Keratinocyte (primary cell): ENCODE data around the gene RAB11FIP2. TPM values are rescaled to one million over a fixed set of nuclear protein-coding genes. Genes with fewer than 3 reads are reported as not detected.

Source experiments
- DNase-seq: peaks from one replicate; pipeline ENCODE4 v3.0.0-alpha.2; 2011; ENCODE audit warnings: low read depth, missing footprints, low spot score
- FAIRE-seq: peaks from 2 replicates; lab custom pipeline; 2011; peaks lifted over from hg19 to GRCh38; lab: Jason Lieb, UNC
- H2AFZ ChIP-seq: 2 replicates; pipeline ENCODE4 v1.6.0; 2012; ENCODE audit warnings: low read length, control low read depth, inconsistent platforms; ENCODE audit not compliant: control insufficient read depth
- H3K27ac ChIP-seq: 2 replicates; pipeline ENCODE4 v1.5.1; 2011; ENCODE audit warnings: low read length; ENCODE audit not compliant: control insufficient read depth, insufficient read depth
- H3K27me3 ChIP-seq: 3 replicates; pipeline ENCODE4 v1.6.0; 2011; ENCODE audit warnings: low read length; ENCODE audit not compliant: control insufficient read depth, insufficient read depth; ENCODE audit errors: extremely low read depth
- H3K36me3 ChIP-seq, 2 experiments: 2 replicates in 1 of 2; 3 replicates in 1 of 2; pipeline ENCODE4 v1.5.1; 2011; ENCODE audit warnings: low read length in 2 of 2, mild to moderate bottlenecking in 1 of 2; ENCODE audit not compliant: control insufficient read depth in 2 of 2, insufficient read depth in 2 of 2; ENCODE audit errors: extremely low read depth in 1 of 2
- H3K4me1 ChIP-seq: 3 replicates; pipeline ENCODE4 v1.5.1; 2011; ENCODE audit warnings: low read length; ENCODE audit not compliant: control insufficient read depth, insufficient read depth; ENCODE audit errors: extremely low read depth
- H3K4me2 ChIP-seq: 3 replicates; pipeline ENCODE4 v1.6.0; 2011; ENCODE audit warnings: low read depth, low read length; ENCODE audit not compliant: control insufficient read depth, insufficient read depth; ENCODE audit errors: extremely low read depth
- H3K4me3 ChIP-seq, 3 experiments: fragments of 200-600 bp in 1 of 3; sonication (generic) in 1 of 3; 2 replicates in 2 of 3; 3 replicates in 1 of 3; pipeline ENCODE4 v1.5.1; 2011 to 2016; ENCODE audit warnings: low read length in 3 of 3, mild to moderate bottlenecking in 3 of 3, control low read depth in 2 of 3, inconsistent platforms in 1 of 3, low read depth in 1 of 3, mixed read lengths in 1 of 3, mixed run types in 1 of 3, moderate library complexity in 1 of 3; ENCODE audit not compliant: control insufficient read depth in 2 of 3, insufficient read depth in 2 of 3; ENCODE audit errors: extremely low read depth in 1 of 3
- H3K79me2 ChIP-seq: 2 replicates; pipeline ENCODE4 v1.6.0; 2012; ENCODE audit warnings: low read length; ENCODE audit not compliant: control insufficient read depth, insufficient read depth
- H3K9ac ChIP-seq: 3 replicates; pipeline ENCODE4 v1.6.0; 2011; ENCODE audit warnings: low read length; ENCODE audit not compliant: control insufficient read depth, insufficient read depth; ENCODE audit errors: extremely low read depth
- H3K9me1 ChIP-seq: 3 replicates; pipeline ENCODE4 v1.6.0; 2011; ENCODE audit warnings: low read length; ENCODE audit not compliant: control insufficient read depth, insufficient read depth; ENCODE audit errors: extremely low read depth
- H3K9me3 ChIP-seq: 2 replicates; pipeline ENCODE4 v1.5.1; 2012; ENCODE audit warnings: low read depth, low read length; ENCODE audit not compliant: control insufficient read depth
- H4K20me1 ChIP-seq: 3 replicates; pipeline ENCODE4 v1.6.0; 2011; ENCODE audit warnings: low read length; ENCODE audit not compliant: control insufficient read depth, insufficient read depth; ENCODE audit errors: extremely low read depth
- CTCF ChIP-seq, 3 experiments: IDR thresholded peaks in 1 of 3; conservative IDR thresholded peaks in 1 of 3; optimal IDR thresholded peaks in 1 of 3; 2 replicates in 2 of 3; 3 replicates in 1 of 3; pipeline versions ENCODE3 to v1.5.1; 2011; ENCODE audit warnings: low read length in 3 of 3, mild to moderate bottlenecking in 3 of 3, moderate library complexity in 2 of 3, control low read depth in 1 of 3, inconsistent platforms in 1 of 3; ENCODE audit not compliant: insufficient read depth in 2 of 3; ENCODE audit errors: extremely low read depth in 1 of 3
- EZH2 ChIP-seq: IDR thresholded peaks from one replicate; pipeline ENCODE4 v1.6.1; 2012; ENCODE audit warnings: inconsistent platforms, mild to moderate bottlenecking, low read length, moderate library complexity
- dilution Hi-C: fragments of 300-500 bp; cut with MboI; formaldehyde crosslinking; loops from one replicate; pipeline ENCODE4 v1.7.0; 2020; ENCODE audit warnings: low sequenced_read_pairs; ENCODE audit not compliant: extremely low pct_ligation_motif_present
- polyA plus RNA-seq, 5 experiments: library from polyadenylated mRNA; depleted of rRNA in 3 of 5; stranded (reverse) in 3 of 5; stranded (forward) in 1 of 5; unstranded in 1 of 5; fragments of >200 nt; gene quantifications; 1 replicate in 1 of 5; 2 replicates in 3 of 5; 3 replicates in 1 of 5; pipeline versions ENCODE4 v1.2.1 to v1.2.3, GENCODE V29; 2011 to 2012; ENCODE audit warnings: missing spikeins in 2 of 5, low read depth in 1 of 5, low replicate concordance in 1 of 5

The RAB11FIP2 gene
- polyA plus RNA-seq, 1 donor (not counting 4 experiments of a cell fraction or from before 2014, with no cell fraction given), result 6.1 TPM

- Histone ChIP-seq H3K9me3 (no peaks in the 10 kb centered on the region), H3K4me3 (no peak overlapping the region), H3K27ac (peak overlapping the region; percentile 42), H3K79me2 (no peaks in the 10 kb centered on the region), H3K4me2 (no peak overlapping the region), H3K36me3 (peaks cover 0 to 3% of the 10 kb centered on the region in 2 experiments), H3K9ac (no peak overlapping the region), H3K9me1 (no peaks in the 10 kb centered on the region), H3K27me3 (no peaks in the 10 kb centered on the region), H4K20me1 (no peaks in the 10 kb centered on the region), H2AFZ (no peak overlapping the region), H3K4me1 (peaks cover 4% of the 10 kb centered on the region)
- dilution Hi-C loops, result no loop called here
- no peak for FAIRE-seq
- no peak for DNase-seq
- TF ChIP-seq EZH2 (no peak), CTCF (optimal IDR thresholded peaks at IDR 0.05 in 1 of 3, IDR thresholded peaks at IDR 0.05 in 1 of 3, conservative IDR thresholded peaks at IDR 0.05 in 1 of 3; ENCODE audit: extremely low read depth in 1 of 3, insufficient read depth in 2 of 3, low read length in 3 of 3) (no peak)
Observed at GRCh38 chr10:118002581-118002980, 44.2 kb downstream of the RAB11FIP2 start.

DNA sequence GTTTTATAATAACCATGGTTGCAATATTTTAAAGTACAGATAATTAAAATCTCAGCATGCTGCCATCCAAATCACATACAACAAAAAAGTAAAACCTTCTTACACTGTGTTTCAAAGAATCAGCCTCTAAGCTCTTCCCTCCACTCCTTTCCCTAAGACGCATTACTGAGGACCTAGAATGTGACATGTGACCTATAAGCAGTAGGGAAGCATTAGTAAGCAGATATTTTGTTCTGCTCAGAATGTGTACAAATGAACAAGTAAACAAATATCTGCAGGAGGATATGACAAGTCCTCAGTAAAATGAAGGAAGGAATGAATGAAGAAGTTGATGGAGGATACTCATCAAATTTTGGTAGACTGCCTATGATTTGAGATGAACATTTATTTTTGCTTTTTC, 49.1 kb downstream of the RAB11FIP2 start:
- H3K27me3 ChIP-seq, result no peaks in the 10 kb centered on the region
- no peaks in the 10 kb centered on the region for H3K79me2 ChIP-seq
- no peaks in the 10 kb centered on the region for H3K9me1 ChIP-seq
- no peak overlapping the region for H2AFZ ChIP-seq
- FAIRE-seq (no peak), DNase-seq (no peak)
- peaks cover 3% of the 10 kb centered on the region for H3K4me1 ChIP-seq
- H3K9me3 ChIP-seq, result no peaks in the 10 kb centered on the region
- dilution Hi-C loops, result no loop called here
- peaks cover 0 to 2% of the 10 kb centered on the region in 2 experiments for H3K36me3 ChIP-seq
- no peak overlapping the region for H3K4me3 ChIP-seq
- H3K9ac ChIP-seq, result no peak overlapping the region
- no peak overlapping the region for H3K4me2 ChIP-seq
- H3K27ac ChIP-seq, result no peak overlapping the region
- no peaks in the 10 kb centered on the region for H4K20me1 ChIP-seq
- TF ChIP-seq CTCF (optimal IDR thresholded peaks at IDR 0.05 in 1 of 3, IDR thresholded peaks at IDR 0.05 in 1 of 3, conservative IDR thresholded peaks at IDR 0.05 in 1 of 3; ENCODE audit: extremely low read depth in 1 of 3, insufficient read depth in 2 of 3, low read length in 3 of 3) (no peak), EZH2 (no peak)
